ENCODE results near the gene OPHN1.

OPHN1 gene, protein sequence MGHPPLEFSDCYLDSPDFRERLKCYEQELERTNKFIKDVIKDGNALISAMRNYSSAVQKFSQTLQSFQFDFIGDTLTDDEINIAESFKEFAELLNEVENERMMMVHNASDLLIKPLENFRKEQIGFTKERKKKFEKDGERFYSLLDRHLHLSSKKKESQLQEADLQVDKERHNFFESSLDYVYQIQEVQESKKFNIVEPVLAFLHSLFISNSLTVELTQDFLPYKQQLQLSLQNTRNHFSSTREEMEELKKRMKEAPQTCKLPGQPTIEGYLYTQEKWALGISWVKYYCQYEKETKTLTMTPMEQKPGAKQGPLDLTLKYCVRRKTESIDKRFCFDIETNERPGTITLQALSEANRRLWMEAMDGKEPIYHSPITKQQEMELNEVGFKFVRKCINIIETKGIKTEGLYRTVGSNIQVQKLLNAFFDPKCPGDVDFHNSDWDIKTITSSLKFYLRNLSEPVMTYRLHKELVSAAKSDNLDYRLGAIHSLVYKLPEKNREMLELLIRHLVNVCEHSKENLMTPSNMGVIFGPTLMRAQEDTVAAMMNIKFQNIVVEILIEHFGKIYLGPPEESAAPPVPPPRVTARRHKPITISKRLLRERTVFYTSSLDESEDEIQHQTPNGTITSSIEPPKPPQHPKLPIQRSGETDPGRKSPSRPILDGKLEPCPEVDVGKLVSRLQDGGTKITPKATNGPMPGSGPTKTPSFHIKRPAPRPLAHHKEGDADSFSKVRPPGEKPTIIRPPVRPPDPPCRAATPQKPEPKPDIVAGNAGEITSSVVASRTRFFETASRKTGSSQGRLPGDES

DNA sequence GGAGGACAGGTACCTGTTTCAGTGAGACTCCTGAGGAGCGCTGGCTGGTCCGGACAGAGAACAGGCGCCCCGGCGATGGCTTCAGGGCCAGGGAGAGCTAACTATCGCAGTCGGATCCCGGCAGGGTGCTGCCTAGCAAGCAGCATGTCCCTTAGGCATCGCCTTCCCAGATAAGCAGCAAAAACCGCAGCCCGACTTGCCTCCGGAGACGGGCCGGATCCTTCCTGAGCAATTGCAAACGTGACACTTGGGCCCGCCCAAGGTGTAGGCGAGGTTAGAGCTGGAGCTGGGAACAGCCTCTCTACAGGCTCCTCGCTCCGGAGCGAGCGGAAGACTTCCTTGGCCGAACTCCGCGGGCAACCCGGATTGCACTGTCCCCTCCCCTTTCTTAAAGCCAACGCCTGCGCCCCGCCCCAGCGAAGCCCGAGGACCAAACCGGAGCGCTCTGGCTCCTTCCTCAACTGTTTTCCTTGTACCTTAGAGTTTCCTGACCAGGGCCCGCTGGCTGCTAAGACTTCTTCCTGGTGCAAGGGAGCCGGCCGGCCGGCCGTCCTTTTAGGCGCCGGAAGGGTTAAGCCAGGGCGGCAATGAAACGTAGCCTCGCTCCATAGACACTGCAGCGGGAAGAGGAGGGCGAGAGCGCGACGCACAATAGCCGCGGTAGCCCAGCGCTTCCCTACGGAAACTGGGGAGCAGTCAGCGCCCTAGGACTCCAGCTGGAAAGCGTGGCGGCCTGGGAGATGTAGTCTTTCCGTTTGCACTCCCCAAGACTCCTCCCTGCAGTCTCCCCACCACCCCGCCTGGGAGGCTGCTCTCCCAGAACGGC lies at the start of gene OPHN1:
TSS of gene OPHN1 (minus strand) at position 341 of the 826 bp plus-strand sequence. CDS start 475 bp downstream, outside the sequence.
- DNase-seq (ENCODE audit: low read depth) = no peak

DNA sequence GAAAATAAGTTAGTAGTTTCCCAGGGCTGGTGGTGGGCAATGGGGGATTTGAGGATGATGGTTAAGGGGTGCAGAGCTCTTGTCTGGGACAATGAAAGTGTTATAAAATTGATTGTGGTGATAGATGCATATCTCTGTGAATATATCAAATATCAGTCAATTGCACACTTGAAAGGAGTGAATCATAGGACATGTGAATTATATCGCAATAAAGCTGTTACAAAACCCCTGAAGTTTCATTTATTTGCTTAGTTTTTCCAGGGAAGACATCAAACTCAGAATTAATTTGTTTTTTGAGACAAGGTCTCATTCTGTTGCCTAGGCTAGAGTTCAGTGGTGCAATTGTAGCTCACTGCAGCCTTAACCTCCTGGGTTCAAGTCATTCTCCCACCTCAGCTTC lies 47.7 kb upstream of the OPHN1 start:
- DNase-seq (ENCODE audit: low read depth) = no peak

DNA sequence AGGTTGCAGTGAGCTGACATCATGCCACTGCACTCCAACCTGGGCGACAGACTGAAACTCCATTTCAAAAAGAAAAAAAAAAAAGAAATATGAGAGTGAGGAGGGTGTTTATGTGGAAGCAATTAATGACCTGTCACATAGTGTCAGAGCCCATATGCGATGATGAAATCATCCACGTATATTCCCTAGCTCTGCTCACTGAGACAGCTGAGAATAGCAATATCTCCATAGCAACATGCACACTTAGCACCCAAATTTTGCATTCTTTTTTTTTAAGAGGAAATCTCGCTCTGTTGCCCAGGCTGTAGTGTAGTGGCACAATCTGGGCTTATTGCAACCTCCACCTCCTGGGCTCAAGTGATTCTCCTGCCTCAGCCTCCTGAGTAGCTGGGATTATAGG lies 31.5 kb upstream of the OPHN1 start:
- DNase-seq (ENCODE audit: low read depth) = no peak

DNA sequence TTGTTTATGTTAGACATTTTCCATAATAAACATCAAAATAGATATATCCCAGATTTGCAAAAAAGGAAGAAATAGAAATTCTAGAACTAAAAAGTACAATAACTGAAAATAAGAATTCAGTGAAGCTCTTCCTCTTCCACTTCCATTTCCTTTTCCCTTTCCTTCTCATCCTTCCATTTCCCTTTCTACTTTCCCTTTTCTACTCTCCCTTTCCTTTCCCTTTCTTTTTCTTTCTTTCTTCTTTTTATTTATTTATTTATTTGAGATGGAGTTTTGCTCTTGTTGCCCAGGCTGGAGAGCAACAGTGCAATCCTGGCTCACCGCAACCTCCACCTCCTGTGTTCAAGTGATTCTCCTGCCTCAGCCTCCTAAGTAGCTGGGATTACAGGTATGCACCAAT lies 30.6 kb upstream of the OPHN1 start:
- no peak for DNase-seq (ENCODE audit: low read depth)

DNA sequence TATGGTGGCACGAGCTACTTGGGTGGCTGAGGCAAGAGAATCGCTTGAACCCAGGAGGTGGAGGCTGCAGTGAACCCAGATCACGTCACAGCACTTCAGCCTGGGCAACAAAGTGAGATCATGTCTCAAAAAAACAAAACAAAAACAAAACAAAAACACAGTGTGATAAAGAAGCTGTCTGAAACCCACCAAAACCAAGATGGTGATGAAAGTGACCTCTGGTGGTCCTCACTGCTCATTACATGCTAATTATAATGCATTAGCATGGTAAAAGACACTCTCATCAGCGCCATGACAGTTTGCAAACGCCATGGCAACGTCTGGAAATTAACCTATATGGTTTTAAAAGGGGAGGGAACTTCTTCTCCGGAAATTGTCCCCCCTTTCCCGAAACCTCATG lies 29.4 kb upstream of the OPHN1 start:
- no peak for DNase-seq (ENCODE audit: low read depth)

DNA sequence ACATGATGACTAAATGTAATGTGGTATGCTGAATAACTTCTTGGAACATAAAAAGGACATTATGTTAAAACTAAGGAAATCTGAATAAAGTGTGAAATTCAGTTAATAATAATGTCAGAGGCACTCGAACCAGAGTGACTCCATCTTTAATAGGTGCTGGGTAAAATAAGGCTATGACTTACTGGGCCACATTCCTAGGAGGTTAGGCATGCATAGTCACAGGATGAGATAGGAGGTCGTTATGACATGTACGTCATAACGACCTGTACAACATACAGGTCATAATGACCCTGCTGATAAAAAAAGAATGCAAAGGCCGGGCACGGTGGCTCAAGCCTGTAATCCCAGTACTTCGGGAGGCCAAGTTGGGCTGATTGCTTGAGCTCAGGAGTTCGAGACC lies 28.9 kb upstream of the OPHN1 start:
- no peak for DNase-seq (ENCODE audit: low read depth)

DNA sequence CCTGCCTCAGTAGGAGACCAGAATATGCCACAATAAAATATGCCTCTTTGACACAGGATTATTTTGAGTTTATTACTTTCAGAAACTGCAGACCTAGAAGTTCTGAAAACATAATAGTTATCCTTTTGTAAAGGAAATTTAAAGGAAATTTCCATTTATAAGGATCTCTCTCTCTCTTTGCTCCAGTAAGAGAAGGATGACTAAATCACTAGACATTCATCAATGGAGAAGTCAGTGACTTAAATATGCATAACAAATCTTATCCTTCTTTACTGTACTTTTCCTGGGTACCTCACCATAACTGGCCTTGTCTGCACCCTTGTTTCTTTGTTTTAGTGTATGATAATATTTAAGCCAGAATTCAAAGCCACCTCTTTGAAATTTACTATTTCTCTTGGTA lies 28.3 kb upstream of the OPHN1 start:
- DNase-seq (ENCODE audit: low read depth) = no peak

DNA sequence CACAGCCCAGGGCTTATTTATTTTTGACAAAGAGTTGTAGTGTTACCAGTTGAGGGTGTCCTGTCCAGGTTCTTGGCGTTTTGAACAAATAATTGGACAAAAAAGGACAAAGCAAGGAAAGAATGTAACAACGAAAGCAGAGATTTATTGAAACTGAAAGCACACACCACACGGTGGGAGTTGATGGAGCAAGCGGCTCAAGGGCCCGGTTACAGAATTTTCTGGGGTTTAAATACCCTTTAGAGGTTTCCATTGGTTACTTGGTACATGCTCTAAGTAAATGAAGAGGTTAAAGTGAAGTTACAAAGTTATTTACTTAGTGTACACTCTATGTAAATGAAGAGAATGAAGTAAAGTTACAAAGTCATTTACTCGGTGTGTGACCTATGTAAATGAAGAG lies 27.8 kb upstream of the OPHN1 start:
- no peak for DNase-seq (ENCODE audit: low read depth)

DNA sequence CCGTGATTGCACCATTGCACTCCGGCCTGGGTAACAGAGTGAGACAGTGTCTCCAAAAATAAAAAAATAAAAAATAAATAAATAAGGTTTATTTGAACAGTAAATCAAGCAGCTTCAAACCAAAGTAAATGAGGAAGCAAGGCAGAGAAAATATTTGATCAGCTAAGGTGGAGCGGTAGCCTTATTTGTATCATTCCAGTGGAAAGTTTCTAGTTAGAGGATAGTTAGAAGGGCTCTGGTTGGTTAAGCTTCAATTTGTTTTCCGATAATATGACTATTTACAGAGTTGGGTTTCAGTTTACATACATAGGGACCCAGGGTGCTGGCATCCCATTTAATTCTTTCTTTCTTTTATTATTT lies 21.8 kb upstream of the OPHN1 start:
- DNase-seq (ENCODE audit: low read depth) = no peak

DNA sequence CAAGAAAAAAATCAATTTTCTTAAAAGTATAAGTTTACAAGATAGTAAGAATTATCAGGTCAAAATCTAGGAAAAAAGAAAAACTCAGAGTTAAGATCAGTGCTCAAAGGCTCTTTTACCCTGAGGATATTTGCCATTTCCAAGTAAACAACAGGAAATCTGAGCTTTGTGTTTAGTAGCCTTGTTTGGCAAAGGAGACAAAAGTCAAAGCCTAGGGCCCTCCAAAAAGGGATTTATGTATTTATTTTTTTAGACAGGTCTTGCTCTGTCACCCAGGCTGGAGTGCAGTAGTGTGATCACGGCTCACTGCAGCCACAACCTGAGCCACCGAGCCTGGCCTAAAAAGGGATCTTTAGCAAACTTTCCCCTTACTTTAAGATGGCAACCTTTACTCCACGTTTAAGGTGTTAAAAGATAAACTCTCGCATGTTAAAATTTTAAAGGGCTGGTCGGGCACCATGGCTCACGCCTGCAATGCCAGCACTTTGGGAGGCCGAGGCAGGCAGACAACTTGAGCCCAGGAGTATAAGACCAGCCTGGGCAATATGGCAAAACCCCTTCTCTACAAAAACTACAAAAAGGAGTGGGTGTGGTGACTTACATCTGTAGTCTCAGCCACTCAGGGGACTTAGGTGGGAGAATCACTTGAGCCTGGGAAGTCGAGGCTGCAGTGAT lies 21.3 kb upstream of the OPHN1 start:
- DNase-seq (ENCODE audit: low read depth) = no peak

DNA sequence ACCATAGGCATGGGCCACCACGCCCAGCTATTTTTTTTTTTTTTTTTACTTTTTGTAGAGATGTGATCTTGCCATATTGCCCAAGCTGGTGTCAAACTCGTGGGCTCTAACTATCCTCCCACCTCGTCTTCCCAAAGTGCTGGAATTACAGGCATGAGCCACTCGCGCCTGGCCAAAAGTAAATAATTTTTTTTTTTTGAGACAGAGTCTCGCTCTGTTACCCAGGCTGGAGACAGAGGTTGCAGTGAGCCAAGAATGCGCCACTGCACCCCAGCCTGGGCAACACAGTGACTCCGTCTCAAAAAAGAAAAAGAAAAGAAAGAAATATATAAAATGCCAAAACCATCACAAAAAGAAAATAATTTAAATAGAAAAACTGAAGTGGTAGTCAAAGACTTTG lies 18.4 kb upstream of the OPHN1 start:
- DNase-seq (ENCODE audit: low read depth) = no peak

DNA sequence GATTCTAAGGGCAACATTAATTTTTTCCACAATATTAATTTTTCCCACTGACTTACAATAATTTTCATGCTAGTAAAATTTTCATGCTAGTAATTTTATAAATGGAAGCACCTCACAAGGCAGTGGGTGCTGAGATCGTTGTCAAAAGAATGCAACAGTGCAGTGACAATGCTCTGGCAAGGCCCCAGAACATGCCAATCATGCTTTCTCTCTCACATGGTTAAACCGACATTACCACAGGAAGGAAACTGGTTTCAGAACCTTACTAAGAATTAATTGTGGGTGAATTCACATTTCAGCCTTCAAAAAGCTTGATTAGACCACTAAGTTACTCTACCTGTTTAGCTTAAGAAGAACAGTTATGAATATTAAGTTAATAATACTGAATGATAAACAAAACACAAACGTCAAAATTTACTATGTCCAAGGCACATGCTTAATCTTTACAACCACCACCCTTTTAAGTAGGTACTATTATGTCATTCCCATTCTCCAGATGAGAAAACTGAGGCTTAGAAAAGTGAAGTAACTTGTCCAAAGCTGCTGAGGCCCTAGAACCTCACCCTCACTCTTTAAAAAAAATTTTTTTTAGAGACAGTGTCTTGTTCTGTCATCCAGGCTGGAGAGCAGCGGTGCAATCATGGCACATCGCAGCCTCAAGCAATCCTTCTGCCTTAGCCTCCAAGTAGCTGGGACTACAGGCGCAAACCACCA lies 10.0 kb upstream of the OPHN1 start:
- no peak for DNase-seq (ENCODE audit: low read depth)

DNA sequence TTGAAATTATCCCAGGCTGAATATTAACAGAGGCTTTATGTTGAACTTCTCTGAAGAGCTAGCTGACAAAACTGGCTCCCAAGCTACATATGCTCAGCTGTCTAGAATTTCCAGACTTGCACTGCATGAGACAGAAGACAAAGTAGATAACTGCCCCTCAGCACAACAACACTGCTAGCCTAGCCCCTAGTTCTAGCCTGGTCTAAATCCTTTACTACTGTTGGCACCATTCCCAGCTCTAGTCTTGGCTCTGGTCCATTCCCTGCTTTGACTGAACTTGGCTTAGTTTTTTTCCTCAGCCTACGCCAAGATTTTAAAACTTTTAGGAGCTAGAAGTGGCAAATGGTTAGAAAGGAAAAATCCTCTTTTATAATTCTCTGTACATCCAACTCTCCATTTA lies 7.6 kb upstream of the OPHN1 start:
- DNase-seq (ENCODE audit: low read depth) = no peak

DNA sequence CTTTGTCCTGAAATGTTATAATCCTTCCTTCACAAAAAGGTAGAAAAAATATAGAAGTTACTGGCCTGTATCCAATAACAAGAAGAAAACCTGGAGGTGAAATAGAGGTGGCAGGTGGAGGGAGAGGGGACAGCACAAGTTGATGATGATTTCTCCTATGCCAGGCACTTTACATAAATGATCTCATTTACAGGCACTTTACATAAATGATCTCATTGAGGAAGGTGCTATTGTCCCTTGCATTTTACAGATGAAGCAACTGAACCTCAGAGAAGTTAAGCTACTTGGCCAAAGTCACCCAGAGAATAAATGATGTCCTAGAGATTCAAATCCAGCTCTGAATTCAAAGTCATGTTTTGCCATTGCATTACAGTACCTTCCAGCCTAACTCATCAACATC lies 7.1 kb upstream of the OPHN1 start:
- no peak for DNase-seq (ENCODE audit: low read depth)

DNA sequence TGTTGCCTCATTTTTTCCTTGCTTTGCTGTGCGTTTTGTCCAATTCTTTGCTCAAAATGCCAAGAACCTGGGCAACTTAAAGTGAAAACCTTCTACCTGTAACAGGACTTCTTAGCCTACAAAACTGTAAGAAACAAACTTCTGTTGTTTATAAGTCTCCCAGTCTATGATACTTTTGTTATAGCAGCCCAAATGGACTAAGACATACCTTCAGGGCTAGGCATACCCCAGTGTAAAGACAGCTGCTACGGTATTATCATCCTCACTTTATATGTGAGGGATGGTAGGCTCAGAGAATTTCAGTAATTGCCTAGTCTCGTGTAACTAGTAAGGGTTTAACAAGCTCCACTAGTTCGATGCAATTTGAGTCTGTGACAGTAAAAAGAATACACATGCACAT lies 6.0 kb upstream of the OPHN1 start:
- no peak for DNase-seq (ENCODE audit: low read depth)

DNA sequence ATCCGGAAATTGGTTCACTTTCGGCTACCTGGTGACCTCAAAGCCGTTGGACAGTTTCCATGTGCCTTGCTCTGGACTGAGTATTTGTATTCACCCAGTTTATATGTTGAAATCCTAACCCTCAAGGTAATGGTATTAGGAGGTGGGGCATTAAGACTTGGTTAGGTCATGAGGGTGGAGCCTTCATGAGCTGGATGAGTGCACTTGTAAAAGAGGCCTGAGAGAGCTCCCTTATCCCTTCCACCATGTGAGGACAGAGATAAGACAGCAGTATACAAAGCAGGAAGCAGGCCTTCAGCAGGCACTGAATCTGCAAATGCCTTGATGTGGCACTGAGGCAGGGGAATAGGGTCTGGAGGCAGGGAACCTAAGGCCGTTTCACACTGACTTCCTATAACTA lies 5.3 kb upstream of the OPHN1 start:
- DNase-seq (ENCODE audit: low read depth) = no peak

DNA sequence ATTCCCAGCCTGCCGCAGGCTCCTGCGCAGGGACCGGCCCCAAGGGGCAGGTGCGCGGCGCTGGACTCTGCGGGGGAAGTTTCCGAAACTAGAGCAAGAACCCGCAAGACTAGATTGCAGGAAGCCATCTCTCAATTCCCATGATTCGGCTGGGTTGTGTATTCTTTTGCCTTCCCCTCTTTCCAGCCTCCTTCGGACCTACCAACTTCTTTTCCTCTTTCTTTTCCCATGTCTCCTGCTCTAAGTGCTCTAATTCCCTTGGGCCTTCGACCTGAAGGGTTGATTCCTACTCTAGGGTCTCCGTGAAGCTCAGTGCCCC lies 645 bp upstream of the OPHN1 start:
- DNase-seq (ENCODE audit: low read depth) = no peak

DNA sequence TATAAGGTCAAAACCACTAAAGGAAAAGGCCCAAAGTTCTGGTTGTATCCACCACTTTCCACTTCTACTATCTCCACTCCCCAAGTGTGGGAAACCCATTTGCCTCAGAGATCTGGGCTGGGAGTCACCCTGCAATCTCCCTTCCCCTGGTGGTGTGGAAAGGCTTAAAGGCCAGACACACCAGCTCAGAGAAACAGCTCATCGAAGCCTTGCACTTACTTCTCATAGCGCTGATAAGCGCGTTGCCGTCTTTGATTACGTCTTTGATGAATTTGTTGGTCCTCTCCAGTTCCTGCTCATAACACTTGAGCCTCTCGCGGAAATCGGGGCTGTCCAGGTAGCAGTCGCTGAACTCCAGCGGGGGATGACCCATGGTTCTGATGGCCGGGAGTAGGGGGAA lies 647 bp downstream of the OPHN1 start:
- no peak for DNase-seq (ENCODE audit: low read depth)

DNA sequence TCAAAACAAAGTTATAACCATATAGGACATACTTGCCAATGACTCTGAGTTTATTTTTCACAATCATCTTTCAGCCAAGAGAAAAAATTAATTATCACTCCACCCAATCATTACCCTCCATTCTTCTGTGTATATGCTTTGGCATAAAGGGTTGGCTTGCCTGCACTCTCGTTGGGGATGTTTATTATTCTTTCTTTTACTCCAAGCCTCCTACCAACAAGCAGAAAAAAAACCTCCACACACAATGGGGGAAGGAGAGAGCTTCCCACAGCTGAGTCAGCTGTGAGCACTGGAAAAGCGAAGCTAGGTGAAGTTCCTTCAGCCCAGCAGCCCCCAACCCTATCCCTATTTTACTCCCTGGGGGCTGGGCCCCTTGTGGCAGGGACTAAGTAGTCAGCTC lies 1.5 kb downstream of the OPHN1 start:
- no peak for DNase-seq (ENCODE audit: low read depth)

DNA sequence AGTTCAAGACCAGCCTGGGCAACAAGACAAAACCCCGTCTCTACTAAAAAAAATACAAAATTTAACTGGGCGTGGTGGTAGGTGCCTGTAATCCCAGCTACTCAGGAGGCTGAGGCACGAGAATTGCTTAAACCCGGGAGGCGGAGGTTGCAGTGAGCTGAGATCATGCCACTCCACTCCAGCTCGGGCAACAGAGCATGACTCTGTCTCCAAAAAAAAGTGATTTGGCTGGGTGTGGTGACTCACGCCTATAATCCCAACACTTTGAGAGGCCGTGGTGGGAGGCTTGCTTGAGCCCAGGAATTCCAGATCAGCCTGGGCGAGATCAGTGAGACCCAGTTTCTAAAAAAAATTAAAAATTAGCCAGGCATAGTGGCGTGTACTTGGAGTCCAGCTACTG lies 4.1 kb downstream of the OPHN1 start:
- no peak for DNase-seq (ENCODE audit: low read depth)

DNA sequence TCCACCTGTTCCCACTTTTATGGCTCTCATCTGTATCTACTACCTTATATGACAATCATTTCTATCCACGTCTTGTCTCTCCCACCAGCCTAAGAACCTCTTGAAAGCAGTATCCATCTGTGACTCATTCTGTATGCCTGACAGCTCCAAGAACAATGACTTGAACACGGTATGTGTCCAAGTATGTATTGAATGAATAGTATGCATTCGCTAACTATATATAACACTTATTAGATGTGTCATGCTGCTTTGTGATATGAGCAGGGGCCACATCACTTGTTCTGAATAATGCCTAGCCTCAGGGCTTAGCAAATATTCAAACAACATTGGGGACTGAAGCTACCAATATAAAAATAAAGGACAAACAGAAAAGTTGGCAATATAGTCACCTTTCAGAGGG lies 4.9 kb downstream of the OPHN1 start:
- no peak for DNase-seq (ENCODE audit: low read depth)

DNA sequence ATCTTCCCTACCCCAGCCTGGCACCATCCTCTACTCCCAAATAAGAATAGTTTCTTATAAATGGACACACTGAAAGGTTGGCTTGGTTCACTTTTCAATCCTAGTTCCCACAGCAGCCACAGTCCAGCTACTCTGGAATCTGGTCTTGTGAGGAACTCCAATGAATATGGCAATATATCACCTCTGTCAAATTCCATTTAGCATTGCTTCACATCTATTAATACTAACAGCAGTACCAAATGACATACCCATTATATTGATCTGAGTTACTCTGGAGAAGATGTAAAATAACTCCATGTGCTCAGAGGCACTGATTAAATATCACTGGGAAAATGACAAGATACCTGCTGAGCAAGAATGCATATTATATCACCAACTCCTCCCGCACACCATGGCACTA lies 8.6 kb downstream of the OPHN1 start:
- no peak for DNase-seq (ENCODE audit: low read depth)
